Endodermal cell (in vitro differentiated cells): ENCODE measurements around the gene INCENP. TPM values are rescaled to one million over a fixed set of nuclear protein-coding genes. Genes with fewer than 3 reads are reported as not detected.

ENCODE experiments used
- DNase-seq: peaks from one replicate; pipeline ENCODE4 v3.0.0-alpha.2; 2017
- H3K27ac ChIP-seq: 2 replicates; pipeline ENCODE4 v1.5.1; 2013; ENCODE audit warnings: mild to moderate bottlenecking, low read depth, low read length, moderate library complexity
- H3K27me3 ChIP-seq: 2 replicates; pipeline ENCODE4 v1.6.1; 2013; ENCODE audit warnings: mild to moderate bottlenecking, low read length, moderate library complexity; ENCODE audit not compliant: insufficient read depth, control insufficient read depth, poor library complexity, severe bottlenecking
- H3K36me3 ChIP-seq: 2 replicates; pipeline ENCODE4 v1.7.0; 2013; ENCODE audit warnings: mild to moderate bottlenecking, low read length, moderate library complexity; ENCODE audit not compliant: control insufficient read depth, insufficient read depth
- H3K4me1 ChIP-seq: one replicate; pipeline ENCODE4 v1.7.0; 2013; ENCODE audit warnings: low read length; ENCODE audit not compliant: control insufficient read depth, insufficient read depth
- H3K4me3 ChIP-seq: 2 replicates; pipeline ENCODE4 v1.5.1; 2013; ENCODE audit warnings: mild to moderate bottlenecking, low read length, moderate library complexity
- H3K9ac ChIP-seq: 2 replicates; pipeline ENCODE4 v1.6.1; 2013; ENCODE audit warnings: mild to moderate bottlenecking, low read length, moderate library complexity; ENCODE audit not compliant: poor library complexity, severe bottlenecking; ENCODE audit errors: extremely low read depth
- H3K9me3 ChIP-seq: 2 replicates; pipeline ENCODE4 v1.6.1; 2013; ENCODE audit warnings: mild to moderate bottlenecking, low read length, moderate library complexity; ENCODE audit not compliant: control insufficient read depth
- H3K27ac Mint-ChIP-seq: 2 replicates; pipeline ENCODE4 v1.8.0; 2020; ENCODE audit warnings: mixed read lengths
- H3K27me3 Mint-ChIP-seq: 2 replicates; pipeline ENCODE4 v1.8.0; 2021; ENCODE audit warnings: mild to moderate bottlenecking, mixed read lengths; ENCODE audit not compliant: insufficient read depth
- H3K36me3 Mint-ChIP-seq: 2 replicates; pipeline ENCODE4 v1.8.0; 2020; ENCODE audit warnings: low read depth, mixed read lengths
- H3K4me1 Mint-ChIP-seq: 2 replicates; pipeline ENCODE4 v1.8.0; 2020; ENCODE audit warnings: mixed read lengths
- H3K4me3 Mint-ChIP-seq: 2 replicates; pipeline ENCODE4 v1.8.0; 2020; ENCODE audit warnings: mild to moderate bottlenecking, moderate library complexity, mixed read lengths
- H3K9me3 Mint-ChIP-seq: 2 replicates; pipeline ENCODE4 v1.8.0; 2020; ENCODE audit warnings: mild to moderate bottlenecking, mixed read lengths
- CTCF ChIP-seq: fragments of 200-600 bp; sonication (generic); conservative IDR thresholded peaks from 2 replicates; pipeline ENCODE4 v1.5.0; 2021; ENCODE audit warnings: antibody characterized with exemption, mild to moderate bottlenecking
- WGBS, 2 experiments: methylation state at CpG; one replicate each; pipeline versions ENCODE4 v1.1.5 to v1.1.7; 2013; ENCODE audit warnings: missing lambda C conversion rate in 2 of 2, mixed read lengths in 1 of 2; ENCODE audit not compliant: insufficient coverage in 1 of 2, insufficient read length in 1 of 2; 5-methylcytosine and 5-hydroxymethylcytosine counted together
- total RNA-seq, 2 donors: library from RNA; stranded (reverse); fragmentation: NEBNext Ultra II Directional in 1 of 2; extraction: Animal tissue kit (Norgen Biotek cat#: 25700) in 1 of 2; gene quantifications; 2 replicates in 1 of 2; 3 replicates in 1 of 2; pipeline ENCODE4 v1.2.1, GENCODE V29; 2021

The INCENP gene
- total RNA-seq, 2 donors from 2014 or later: 58.1 to 115 TPM

GRCh38 chr11:62169448-62169847, 45.6 kb downstream of the INCENP start:
- no peaks in the 10 kb centered on the region for H3K36me3 Mint-ChIP-seq
- no peak overlapping the region for H3K4me3 Mint-ChIP-seq
- H3K4me1 Mint-ChIP-seq: peaks cover 4% of the 10 kb centered on the region
- TF ChIP-seq CTCF: no peak
- no peak for DNase-seq
- Histone ChIP-seq H3K27ac (no peak overlapping the region), H3K4me1 (no peaks in the 10 kb centered on the region), H3K9ac (no peak overlapping the region), H3K9me3 (no peaks in the 10 kb centered on the region), H3K27me3 (peaks cover 17% of the 10 kb centered on the region), H3K36me3 (no peaks in the 10 kb centered on the region), H3K4me3 (no peak overlapping the region)
- 82 to 94% methylated on average over 10 of the region's 10 CpGs for WGBS, 2 experiments
- peaks cover 16% of the 10 kb centered on the region for H3K27me3 Mint-ChIP-seq
- H3K27ac Mint-ChIP-seq: no peak overlapping the region
- H3K9me3 Mint-ChIP-seq: no peaks in the 10 kb centered on the region

- H3K27me3 ChIP-seq: peaks cover 17% of the 10 kb centered on the region
- DNase-seq: no peak
- no peak overlapping the region for H3K9ac ChIP-seq
- Mint-ChIP-seq H3K4me1 (peaks cover 4% of the 10 kb centered on the region), H3K9me3 (no peaks in the 10 kb centered on the region), H3K27ac (no peak overlapping the region), H3K27me3 (peaks cover 16% of the 10 kb centered on the region), H3K4me3 (no peak overlapping the region), H3K36me3 (no peaks in the 10 kb centered on the region)
- no peaks in the 10 kb centered on the region for H3K9me3 ChIP-seq
- no peak for TF ChIP-seq CTCF
- no peak overlapping the region for H3K27ac ChIP-seq
- no peaks in the 10 kb centered on the region for H3K36me3 ChIP-seq
- no peaks in the 10 kb centered on the region for H3K4me1 ChIP-seq
- no peak overlapping the region for H3K4me3 ChIP-seq
- 100% methylated on average over 1 of the region's 1 CpG for WGBS, 2 experiments
These were observed 46.1 kb downstream of the INCENP start for GRCh38 chr11:62169935-62170334.

- 14 to 26% methylated on average over 14 of the region's 14 CpGs for WGBS, 2 experiments
- Histone ChIP-seq H3K9me3 (no peaks in the 10 kb centered on the region), H3K4me3 (no peak overlapping the region), H3K36me3 (no peaks in the 10 kb centered on the region), H3K27me3 (peaks cover 17% of the 10 kb centered on the region), H3K4me1 (no peaks in the 10 kb centered on the region), H3K9ac (no peak overlapping the region), H3K27ac (no peak overlapping the region)
- TF ChIP-seq CTCF: peak; percentile 91
- no peak overlapping the region for H3K4me3 Mint-ChIP-seq
- H3K9me3 Mint-ChIP-seq: no peaks in the 10 kb centered on the region
- H3K36me3 Mint-ChIP-seq: no peaks in the 10 kb centered on the region
- H3K4me1 Mint-ChIP-seq: peaks cover 4% of the 10 kb centered on the region
- peaks cover 16% of the 10 kb centered on the region for H3K27me3 Mint-ChIP-seq
- H3K27ac Mint-ChIP-seq: no peak overlapping the region
- DNase-seq: peak; percentile 96
These were observed 47.5 kb downstream of the INCENP start for GRCh38 chr11:62171261-62171723.
